Osteocyte (in vitro differentiated cells): ENCODE results near the gene ZFAND6. TPM values are rescaled to one million over a fixed set of nuclear protein-coding genes. Genes with fewer than 3 reads are reported as not detected.
A peak's percentile ranks its signal among the peaks of the same experiment; 100 is the strongest.

ENCODE experiments used
- DNase-seq: peaks from one replicate; pipeline ENCODE4 v3.0.0; 2021; ENCODE audit warnings: mixed read lengths; ENCODE audit not compliant: unreplicated experiment; ENCODE audit errors: extremely low spot score
- H3K27ac Mint-ChIP-seq: one replicate; pipeline ENCODE4 v1.8.0; 2021; ENCODE audit warnings: mild to moderate bottlenecking, mixed read lengths; ENCODE audit not compliant: unreplicated experiment
- H3K27me3 Mint-ChIP-seq: one replicate; pipeline ENCODE4 v1.8.0; 2021; ENCODE audit warnings: mixed read lengths; ENCODE audit not compliant: unreplicated experiment
- H3K36me3 Mint-ChIP-seq: one replicate; pipeline ENCODE4 v1.8.0; 2021; ENCODE audit warnings: mixed read lengths; ENCODE audit not compliant: unreplicated experiment
- H3K4me1 Mint-ChIP-seq: one replicate; pipeline ENCODE4 v1.8.0; 2021; ENCODE audit warnings: mixed read lengths; ENCODE audit not compliant: unreplicated experiment
- H3K4me3 Mint-ChIP-seq: one replicate; pipeline ENCODE4 v1.8.0; 2021; ENCODE audit warnings: mild to moderate bottlenecking, moderate library complexity, mixed read lengths; ENCODE audit not compliant: unreplicated experiment
- H3K9me3 Mint-ChIP-seq: one replicate; pipeline ENCODE4 v1.8.0; 2021; ENCODE audit warnings: mixed read lengths; ENCODE audit not compliant: unreplicated experiment
- CTCF ChIP-seq: fragments of 200-600 bp; sonication (generic); IDR thresholded peaks from 2 replicates; pipeline ENCODE4 v1.5.0; 2021; ENCODE audit warnings: antibody characterized with exemption, mild to moderate bottlenecking, moderate library complexity
- total RNA-seq: library from RNA; stranded (reverse); gene quantifications from 2 replicates; pipeline ENCODE4 v1.2.1, GENCODE V29; 2021

The ZFAND6 gene
- total RNA-seq, 1 donor from 2014 or later, result 63.8 TPM

- no peak for TF ChIP-seq CTCF
- H3K27ac Mint-ChIP-seq, result no peak overlapping the region
- H3K9me3 Mint-ChIP-seq, result no peaks in the 10 kb centered on the region
- peaks cover 7% of the 10 kb centered on the region for H3K36me3 Mint-ChIP-seq
- no peak overlapping the region for H3K4me3 Mint-ChIP-seq
- H3K4me1 Mint-ChIP-seq, result peaks cover 12% of the 10 kb centered on the region
- H3K27me3 Mint-ChIP-seq, result no peaks in the 10 kb centered on the region
- DNase-seq, result peak; percentile 59
These were observed 102.1 kb downstream of the ZFAND6 start for GRCh38 chr15:80161468-80162016.

- Mint-ChIP-seq H3K9me3 (no peaks in the 10 kb centered on the region), H3K4me3 (no peak overlapping the region), H3K27me3 (no peaks in the 10 kb centered on the region), H3K36me3 (peaks cover 7% of the 10 kb centered on the region), H3K4me1 (peaks cover 12% of the 10 kb centered on the region), H3K27ac (no peak overlapping the region)
- DNase-seq, result peak; percentile 54
- TF ChIP-seq CTCF, result no peak
These were observed 102.6 kb downstream of the ZFAND6 start for GRCh38 chr15:80162059-80162554.

GRCh38 chr15:80163217-80163616 lies 103.7 kb downstream of the ZFAND6 start:
- Mint-ChIP-seq H3K27ac (no peak overlapping the region), H3K9me3 (no peaks in the 10 kb centered on the region), H3K27me3 (no peaks in the 10 kb centered on the region), H3K4me3 (no peak overlapping the region), H3K4me1 (peaks cover 12% of the 10 kb centered on the region), H3K36me3 (peaks cover 7% of the 10 kb centered on the region)
- DNase-seq, result no peak
- TF ChIP-seq CTCF, result no peak

- no peaks in the 10 kb centered on the region for H3K27me3 Mint-ChIP-seq
- no peak for DNase-seq
- H3K4me1 Mint-ChIP-seq, result peaks cover 12% of the 10 kb centered on the region
- TF ChIP-seq CTCF, result no peak
- no peak overlapping the region for H3K4me3 Mint-ChIP-seq
- H3K36me3 Mint-ChIP-seq, result peaks cover 7% of the 10 kb centered on the region
- no peaks in the 10 kb centered on the region for H3K9me3 Mint-ChIP-seq
- no peak overlapping the region for H3K27ac Mint-ChIP-seq
These were observed 104.4 kb downstream of the ZFAND6 start for GRCh38 chr15:80163897-80164296.

DNA sequence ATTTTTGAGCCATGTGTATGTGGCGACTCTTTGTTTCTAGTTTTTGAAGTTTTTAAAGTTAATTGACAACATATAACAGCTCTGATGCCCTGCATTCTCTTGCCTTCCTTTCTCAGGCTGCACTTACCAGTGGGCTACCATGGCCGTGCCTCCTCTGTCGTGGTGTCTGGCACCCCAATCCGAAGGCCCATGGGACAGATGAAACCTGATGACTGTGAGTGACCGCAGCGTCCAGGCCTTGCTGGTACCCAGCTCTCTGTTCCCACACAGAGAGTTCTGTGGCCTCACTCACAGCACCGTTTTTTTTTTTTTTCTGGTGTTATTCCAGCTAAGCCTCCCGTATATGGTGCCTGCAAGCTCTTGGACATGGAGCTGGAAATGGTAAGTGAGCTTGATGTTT lies 108.5 kb downstream of the ZFAND6 start:
- no peaks in the 10 kb centered on the region for H3K4me1 Mint-ChIP-seq
- H3K27ac Mint-ChIP-seq, result no peak overlapping the region
- H3K4me3 Mint-ChIP-seq, result no peak overlapping the region

More for the DNA sequence above, 108.5 kb downstream of the ZFAND6 start:
- no peaks in the 10 kb centered on the region for H3K27me3 Mint-ChIP-seq
- DNase-seq, result no peak
- peaks cover 3% of the 10 kb centered on the region for H3K36me3 Mint-ChIP-seq
- H3K9me3 Mint-ChIP-seq, result no peaks in the 10 kb centered on the region
- no peak for TF ChIP-seq CTCF
